ENCODE data around the gene FASTK.

FASTK gene

DNA sequence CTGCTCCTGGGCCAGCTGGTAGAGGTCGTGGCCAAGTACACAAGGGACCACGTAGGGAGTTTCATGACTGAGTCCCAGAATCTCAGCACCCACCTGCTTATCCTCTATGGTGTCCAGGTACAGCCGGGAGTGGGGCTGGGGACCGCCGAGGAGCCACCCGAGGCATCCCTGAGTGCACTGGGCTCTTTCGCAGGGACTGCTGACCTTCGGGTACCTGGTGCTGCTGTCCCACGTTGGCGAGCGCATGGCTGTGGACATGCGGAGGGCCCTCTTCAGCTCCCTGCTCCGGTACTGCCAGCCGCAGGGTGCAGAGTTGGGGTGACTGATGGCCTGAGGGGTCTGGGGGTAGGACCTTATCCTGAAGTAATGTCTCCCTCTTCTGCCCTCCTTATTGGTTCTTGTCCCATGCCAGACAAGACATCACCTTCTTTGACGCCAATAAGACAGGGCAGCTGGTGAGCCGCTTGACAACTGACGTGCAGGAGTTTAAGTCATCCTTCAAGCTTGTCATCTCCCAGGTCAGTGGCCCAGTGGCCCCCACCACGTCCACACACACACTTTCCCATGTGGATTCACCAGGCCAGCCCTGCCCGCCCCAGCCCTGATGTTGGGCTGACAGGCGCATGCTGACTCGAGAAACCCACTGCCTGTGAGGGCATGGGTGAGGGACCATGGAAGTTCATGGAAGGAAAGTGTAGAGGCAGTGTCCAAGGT is 46.1 kb downstream of the FASTK start:
- Histone ChIP-seq H3K79me2 (ENCODE audit: insufficient read depth, low read length) (peaks cover 5% of the 10 kb centered on the region; the same call in 1 of the 2 replicates), H3K27ac (ENCODE audit: low read depth, low read length) (no peak overlapping the region), H3K9me2 (replicated peaks; ENCODE audit: insufficient read depth, low read length) (no peaks in the 10 kb centered on the region), H4K20me1 (ENCODE audit: low read depth, low read length) (no peaks in the 10 kb centered on the region), H3K4me2 (ENCODE audit: low read depth, low read length, poor library complexity, severe bottlenecking) (no peak overlapping the region), H3F3A (ENCODE audit: insufficient read depth) (no peaks in the 10 kb centered on the region), H3K9ac (ENCODE audit: low read length) (no peak overlapping the region), H3K27me3 (ENCODE audit: low read length) (no peaks in the 10 kb centered on the region), H3K4me3 (ENCODE audit: insufficient read depth, low read length, poor library complexity, severe bottlenecking) (no peak overlapping the region), H2AFZ (ENCODE audit: low read depth, low read length, severe bottlenecking) (no peak overlapping the region), H3K36me3 (ENCODE audit: low read length) (no peaks in the 10 kb centered on the region), H3K9me3 (ENCODE audit: insufficient read depth, low read length) (no peaks in the 10 kb centered on the region)
- TF ChIP-seq, protein P1, sequence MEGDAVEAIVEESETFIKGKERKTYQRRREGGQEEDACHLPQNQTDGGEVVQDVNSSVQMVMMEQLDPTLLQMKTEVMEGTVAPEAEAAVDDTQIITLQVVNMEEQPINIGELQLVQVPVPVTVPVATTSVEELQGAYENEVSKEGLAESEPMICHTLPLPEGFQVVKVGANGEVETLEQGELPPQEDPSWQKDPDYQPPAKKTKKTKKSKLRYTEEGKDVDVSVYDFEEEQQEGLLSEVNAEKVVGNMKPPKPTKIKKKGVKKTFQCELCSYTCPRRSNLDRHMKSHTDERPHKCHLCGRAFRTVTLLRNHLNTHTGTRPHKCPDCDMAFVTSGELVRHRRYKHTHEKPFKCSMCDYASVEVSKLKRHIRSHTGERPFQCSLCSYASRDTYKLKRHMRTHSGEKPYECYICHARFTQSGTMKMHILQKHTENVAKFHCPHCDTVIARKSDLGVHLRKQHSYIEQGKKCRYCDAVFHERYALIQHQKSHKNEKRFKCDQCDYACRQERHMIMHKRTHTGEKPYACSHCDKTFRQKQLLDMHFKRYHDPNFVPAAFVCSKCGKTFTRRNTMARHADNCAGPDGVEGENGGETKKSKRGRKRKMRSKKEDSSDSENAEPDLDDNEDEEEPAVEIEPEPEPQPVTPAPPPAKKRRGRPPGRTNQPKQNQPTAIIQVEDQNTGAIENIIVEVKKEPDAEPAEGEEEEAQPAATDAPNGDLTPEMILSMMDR (IDR thresholded peaks at IDR 0.05; ENCODE audit: insufficient read depth, low read length, poor library complexity, severe bottlenecking): no peak
- TF ChIP-seq EZH2phosphoT487 (conservative IDR thresholded peaks at IDR 0.05; ENCODE audit: low read length): no peak

DNA sequence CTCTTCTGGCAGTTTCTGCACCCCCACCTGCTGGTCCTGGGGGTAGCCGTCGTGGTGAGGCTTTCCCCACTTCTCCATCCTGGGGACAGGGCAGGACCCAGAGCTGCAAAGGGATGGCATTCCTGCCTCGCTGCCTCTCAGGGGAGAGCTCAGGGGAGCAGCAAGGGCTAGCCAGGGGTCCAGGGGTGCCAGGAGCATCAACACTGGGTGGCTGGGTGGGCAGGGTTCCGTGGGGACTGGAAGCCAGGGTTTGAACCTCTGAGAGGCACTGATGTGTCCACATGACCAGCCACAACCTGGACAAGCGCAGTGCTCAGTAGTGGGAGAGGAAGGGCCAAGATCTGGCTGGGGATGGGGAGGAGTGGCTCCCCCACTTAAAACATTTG is 46.8 kb downstream of the FASTK start:
- Histone ChIP-seq H3F3A (ENCODE audit: insufficient read depth) (no peaks in the 10 kb centered on the region), H3K9ac (ENCODE audit: low read length) (no peak overlapping the region), H3K4me3 (ENCODE audit: insufficient read depth, low read length, poor library complexity, severe bottlenecking) (no peak overlapping the region), H3K4me2 (ENCODE audit: low read depth, low read length, poor library complexity, severe bottlenecking) (no peak overlapping the region), H2AFZ (ENCODE audit: low read depth, low read length, severe bottlenecking) (no peak overlapping the region), H3K27ac (ENCODE audit: low read depth, low read length) (no peak overlapping the region), H3K9me2 (replicated peaks; ENCODE audit: insufficient read depth, low read length) (no peaks in the 10 kb centered on the region), H3K79me2 (ENCODE audit: insufficient read depth, low read length) (peaks cover 9% of the 10 kb centered on the region; the same call in 1 of the 2 replicates), H3K27me3 (ENCODE audit: low read length) (no peaks in the 10 kb centered on the region), H4K20me1 (ENCODE audit: low read depth, low read length) (no peaks in the 10 kb centered on the region), H3K36me3 (ENCODE audit: low read length) (no peaks in the 10 kb centered on the region), H3K9me3 (ENCODE audit: insufficient read depth, low read length) (no peaks in the 10 kb centered on the region)
- TF ChIP-seq, protein P1 (IDR thresholded peaks at IDR 0.05; ENCODE audit: insufficient read depth, low read length, poor library complexity, severe bottlenecking): no peak
- TF ChIP-seq EZH2phosphoT487 (conservative IDR thresholded peaks at IDR 0.05; ENCODE audit: low read length): no peak

GRCh38 chr7:151032936-151033863 is 47.4 kb downstream of the FASTK start:
- Histone ChIP-seq H3K4me2 (ENCODE audit: low read depth, low read length, poor library complexity, severe bottlenecking) (no peak overlapping the region), H3K27me3 (ENCODE audit: low read length) (no peaks in the 10 kb centered on the region), H3K27ac (ENCODE audit: low read depth, low read length) (no peak overlapping the region), H3K36me3 (ENCODE audit: low read length) (no peaks in the 10 kb centered on the region), H3K9me3 (ENCODE audit: insufficient read depth, low read length) (no peaks in the 10 kb centered on the region), H3K9ac (ENCODE audit: low read length) (no peak overlapping the region), H3K79me2 (ENCODE audit: insufficient read depth, low read length) (peaks cover 12% of the 10 kb centered on the region; the same call in 1 of the 2 replicates), H3K9me2 (replicated peaks; ENCODE audit: insufficient read depth, low read length) (no peaks in the 10 kb centered on the region), H3K4me3 (ENCODE audit: insufficient read depth, low read length, poor library complexity, severe bottlenecking) (no peak overlapping the region), H4K20me1 (ENCODE audit: low read depth, low read length) (no peaks in the 10 kb centered on the region), H3F3A (ENCODE audit: insufficient read depth) (no peaks in the 10 kb centered on the region), H2AFZ (ENCODE audit: low read depth, low read length, severe bottlenecking) (no peak overlapping the region)
- TF ChIP-seq, protein P1 (IDR thresholded peaks at IDR 0.05; ENCODE audit: insufficient read depth, low read length, poor library complexity, severe bottlenecking): no peak
- no peak for TF ChIP-seq EZH2phosphoT487 (conservative IDR thresholded peaks at IDR 0.05; ENCODE audit: low read length)

All from SU-DHL-6 (cell line).